ENCODE data around the gene HSPB2.

The HSPB2 gene

GRCh38 chr11:111944139-111944538 is 31.6 kb downstream of the HSPB2 start:
- Histone ChIP-seq H3K36me3 (ENCODE audit: control insufficient read depth in 1 of 2, insufficient read depth in 2 of 2, low read length in 2 of 2) (no peaks in the 10 kb centered on the region), H4K91ac (ENCODE audit: low read depth, low read length) (no peak overlapping the region), H2BK5ac (ENCODE audit: low read depth, low read length, poor library complexity) (no peak overlapping the region), H3K18ac (ENCODE audit: low read length) (no peak overlapping the region), H3K9ac (ENCODE audit: low read length) (no peak overlapping the region), H3K79me2 (ENCODE audit: control insufficient read depth, insufficient read depth, low read length, poor library complexity) (no peaks in the 10 kb centered on the region), H2AK5ac (ENCODE audit: low read length) (no peak overlapping the region), H2BK12ac (ENCODE audit: low read length) (no peak overlapping the region), H3K79me1 (ENCODE audit: low read length) (no peaks in the 10 kb centered on the region), H4K8ac (ENCODE audit: low read depth, low read length) (no peak overlapping the region), H4K12ac (ENCODE audit: low read depth, low read length) (no peak overlapping the region), H3K9me3 (ENCODE audit: insufficient read depth, low read depth, low read length) (no peaks in the 10 kb centered on the region), H3K14ac (ENCODE audit: low read length) (no peak overlapping the region), H3K4me1 (ENCODE audit: control insufficient read depth in 1 of 2, insufficient read depth in 2 of 2, low read length in 2 of 2) (peaks cover 0 to 2% of the 10 kb centered on the region in 2 experiments), H3K27me3 (ENCODE audit: insufficient read depth, low read length) (no peaks in the 10 kb centered on the region), H3K23ac (ENCODE audit: low read length) (no peak overlapping the region), H3K27ac (ENCODE audit: low read depth, low read length) (no peak overlapping the region), H2BK120ac (ENCODE audit: insufficient read depth, low read length, poor library complexity) (no peak overlapping the region), H3K4me2 (ENCODE audit: low read length) (no peak overlapping the region), H2AFZ (ENCODE audit: insufficient read depth, low read length, poor library complexity) (no peak overlapping the region), H3K4me3 (ENCODE audit: low read depth, low read length) (no peak overlapping the region), H3K4ac (ENCODE audit: low read depth, low read length) (no peak overlapping the region)
- peak; percentile 40 to 68 for DNase-seq
- no CpG with 5 or more reads among the region's 3 CpGs for WGBS (ENCODE audit: extremely low coverage, insufficient coverage, insufficient read length)

DNA sequence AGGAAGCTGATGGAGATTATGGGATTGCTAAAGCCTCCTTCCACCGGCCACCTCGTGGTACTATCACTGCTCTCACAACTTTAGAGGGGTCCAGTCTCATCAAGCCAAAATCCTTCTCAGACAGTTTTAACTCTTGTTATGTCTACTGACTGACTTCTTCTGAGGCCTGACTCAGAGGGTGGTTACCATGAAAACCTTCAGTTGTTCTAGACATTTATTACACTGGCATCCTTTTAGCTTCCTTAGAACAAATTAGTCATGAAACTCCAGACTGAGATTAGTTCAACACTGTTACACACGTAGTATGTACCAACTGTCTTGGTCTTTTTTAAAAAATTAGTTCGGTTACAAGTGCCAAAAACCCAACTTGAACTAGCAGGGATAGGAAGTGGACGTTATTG is 32.1 kb downstream of the HSPB2 start:
- H2BK5ac ChIP-seq (ENCODE audit: low read depth, low read length, poor library complexity), result no peak overlapping the region
- H3K9ac ChIP-seq (ENCODE audit: low read length), result no peak overlapping the region
- no peaks in the 10 kb centered on the region for H3K9me3 ChIP-seq (ENCODE audit: insufficient read depth, low read depth, low read length)
- no CpG with 5 or more reads among the region's 5 CpGs for WGBS (ENCODE audit: extremely low coverage, insufficient coverage, insufficient read length)
- H2AK5ac ChIP-seq (ENCODE audit: low read length), result no peak overlapping the region
- H4K91ac ChIP-seq (ENCODE audit: low read depth, low read length), result no peak overlapping the region
- no peak overlapping the region for H3K4ac ChIP-seq (ENCODE audit: low read depth, low read length)
- no peak overlapping the region for H3K18ac ChIP-seq (ENCODE audit: low read length)
- no peak overlapping the region for H3K4me2 ChIP-seq (ENCODE audit: low read length)
- H2AFZ ChIP-seq (ENCODE audit: insufficient read depth, low read length, poor library complexity), result no peak overlapping the region
- no peak overlapping the region for H3K14ac ChIP-seq (ENCODE audit: low read length)
- H2BK12ac ChIP-seq (ENCODE audit: low read length), result no peak overlapping the region
- no peak overlapping the region for H4K8ac ChIP-seq (ENCODE audit: low read depth, low read length)
- H3K27ac ChIP-seq (ENCODE audit: low read depth, low read length), result no peak overlapping the region
- no peak overlapping the region for H3K23ac ChIP-seq (ENCODE audit: low read length)
- no peak overlapping the region for H4K12ac ChIP-seq (ENCODE audit: low read depth, low read length)
- no peaks in the 10 kb centered on the region for H3K36me3 ChIP-seq (ENCODE audit: control insufficient read depth in 1 of 2, insufficient read depth in 2 of 2, low read length in 2 of 2)
- H2BK120ac ChIP-seq (ENCODE audit: insufficient read depth, low read length, poor library complexity), result no peak overlapping the region
- peaks cover 0 to 2% of the 10 kb centered on the region in 2 experiments for H3K4me1 ChIP-seq (ENCODE audit: control insufficient read depth in 1 of 2, insufficient read depth in 2 of 2, low read length in 2 of 2)
- DNase-seq, result no peak
- H3K4me3 ChIP-seq (ENCODE audit: low read depth, low read length), result no peak overlapping the region
- H3K27me3 ChIP-seq (ENCODE audit: insufficient read depth, low read length), result no peaks in the 10 kb centered on the region
- no peaks in the 10 kb centered on the region for H3K79me2 ChIP-seq (ENCODE audit: control insufficient read depth, insufficient read depth, low read length, poor library complexity)
- no peaks in the 10 kb centered on the region for H3K79me1 ChIP-seq (ENCODE audit: low read length)

- no peaks in the 10 kb centered on the region for H3K79me1 ChIP-seq (ENCODE audit: low read length)
- no peak overlapping the region for H3K14ac ChIP-seq (ENCODE audit: low read length)
- DNase-seq, result no peak
- H2AFZ ChIP-seq (ENCODE audit: insufficient read depth, low read length, poor library complexity), result no peak overlapping the region
- H3K4me2 ChIP-seq (ENCODE audit: low read length), result no peak overlapping the region
- H2BK5ac ChIP-seq (ENCODE audit: low read depth, low read length, poor library complexity), result no peak overlapping the region
- no peak overlapping the region for H3K4ac ChIP-seq (ENCODE audit: low read depth, low read length)
- H3K4me3 ChIP-seq (ENCODE audit: low read depth, low read length), result no peak overlapping the region
- no peak overlapping the region for H3K27ac ChIP-seq (ENCODE audit: low read depth, low read length)
- H3K4me1 ChIP-seq (ENCODE audit: control insufficient read depth in 1 of 2, insufficient read depth in 2 of 2, low read length in 2 of 2), result no peaks in the 10 kb centered on the region
- WGBS (ENCODE audit: extremely low coverage, insufficient coverage, insufficient read length), result no CpG with 5 or more reads among the region's 1 CpG
- no peaks in the 10 kb centered on the region for H3K9me3 ChIP-seq (ENCODE audit: insufficient read depth, low read depth, low read length)
- no peak overlapping the region for H2BK120ac ChIP-seq (ENCODE audit: insufficient read depth, low read length, poor library complexity)
- no peak overlapping the region for H3K9ac ChIP-seq (ENCODE audit: low read length)
- H2BK12ac ChIP-seq (ENCODE audit: low read length), result no peak overlapping the region
- no peak overlapping the region for H3K18ac ChIP-seq (ENCODE audit: low read length)
- H4K91ac ChIP-seq (ENCODE audit: low read depth, low read length), result no peak overlapping the region
- no peaks in the 10 kb centered on the region for H3K79me2 ChIP-seq (ENCODE audit: control insufficient read depth, insufficient read depth, low read length, poor library complexity)
- H2AK5ac ChIP-seq (ENCODE audit: low read length), result no peak overlapping the region
- no peak overlapping the region for H4K8ac ChIP-seq (ENCODE audit: low read depth, low read length)
- H3K36me3 ChIP-seq (ENCODE audit: control insufficient read depth in 1 of 2, insufficient read depth in 2 of 2, low read length in 2 of 2), result no peaks in the 10 kb centered on the region
- no peak overlapping the region for H4K12ac ChIP-seq (ENCODE audit: low read depth, low read length)
- no peaks in the 10 kb centered on the region for H3K27me3 ChIP-seq (ENCODE audit: insufficient read depth, low read length)
- no peak overlapping the region for H3K23ac ChIP-seq (ENCODE audit: low read length)
Observed at GRCh38 chr11:111945198-111945597, 32.7 kb downstream of the HSPB2 start.

DNA sequence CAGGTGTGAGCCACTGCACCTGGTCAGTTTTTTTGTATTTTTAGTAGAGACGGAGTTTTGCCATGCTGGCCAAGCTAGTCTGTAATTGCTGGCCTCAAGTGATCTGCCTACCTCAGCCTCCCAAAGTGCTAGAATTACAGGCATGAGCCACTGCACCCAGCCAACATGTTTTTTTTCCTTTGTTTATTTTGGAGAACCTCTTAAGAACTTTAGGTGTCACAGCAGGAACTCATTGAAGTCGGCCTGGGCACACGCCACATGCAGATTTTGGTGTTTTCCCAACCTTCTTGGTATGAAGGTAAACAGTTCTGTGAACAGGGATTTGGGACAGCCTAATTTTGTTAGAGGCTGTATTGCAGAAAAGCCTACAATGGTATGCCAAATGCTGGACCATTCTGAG is 34.0 kb downstream of the HSPB2 start:
- Histone ChIP-seq H3K23ac (ENCODE audit: low read length) (no peak overlapping the region), H4K91ac (ENCODE audit: low read depth, low read length) (no peak overlapping the region), H3K79me2 (ENCODE audit: control insufficient read depth, insufficient read depth, low read length, poor library complexity) (no peaks in the 10 kb centered on the region), H3K9ac (ENCODE audit: low read length) (no peak overlapping the region), H3K9me3 (ENCODE audit: insufficient read depth, low read depth, low read length) (no peaks in the 10 kb centered on the region), H3K36me3 (ENCODE audit: control insufficient read depth in 1 of 2, insufficient read depth in 2 of 2, low read length in 2 of 2) (no peaks in the 10 kb centered on the region), H2AFZ (ENCODE audit: insufficient read depth, low read length, poor library complexity) (no peak overlapping the region), H3K4ac (ENCODE audit: low read depth, low read length) (no peak overlapping the region), H2BK120ac (ENCODE audit: insufficient read depth, low read length, poor library complexity) (no peak overlapping the region), H3K27ac (ENCODE audit: low read depth, low read length) (no peak overlapping the region), H4K12ac (ENCODE audit: low read depth, low read length) (no peak overlapping the region), H2BK12ac (ENCODE audit: low read length) (no peak overlapping the region), H3K4me1 (ENCODE audit: control insufficient read depth in 1 of 2, insufficient read depth in 2 of 2, low read length in 2 of 2) (no peaks in the 10 kb centered on the region), H2BK5ac (ENCODE audit: low read depth, low read length, poor library complexity) (no peak overlapping the region), H2AK5ac (ENCODE audit: low read length) (no peak overlapping the region), H3K18ac (ENCODE audit: low read length) (no peak overlapping the region), H3K79me1 (ENCODE audit: low read length) (no peaks in the 10 kb centered on the region), H4K8ac (ENCODE audit: low read depth, low read length) (no peak overlapping the region), H3K14ac (ENCODE audit: low read length) (no peak overlapping the region), H3K4me2 (ENCODE audit: low read length) (no peak overlapping the region), H3K27me3 (ENCODE audit: insufficient read depth, low read length) (no peaks in the 10 kb centered on the region), H3K4me3 (ENCODE audit: low read depth, low read length) (no peak overlapping the region)
- DNase-seq, result no peak
- no CpG with 5 or more reads among the region's 3 CpGs for WGBS (ENCODE audit: extremely low coverage, insufficient coverage, insufficient read length)

Data from trophoblast cell (in vitro differentiated cells and primary cell).